ENCODE results near the gene RPL22.

The RPL22 gene

GRCh38 chr1:6142734-6143133, 56.7 kb downstream of the RPL22 start:
- no peak overlapping the region for H3K4me3 ChIP-seq (ENCODE audit: control insufficient read depth, low read depth, low read length)
- no peak for DNase-seq (ENCODE audit: low read depth)
- no peak for TF ChIP-seq CTCF (IDR thresholded peaks at IDR 0.05; ENCODE audit: control insufficient read depth, insufficient read depth, low read depth, low read length, missing control alignments)

- no peak for DNase-seq (ENCODE audit: low read depth)
- no peak overlapping the region for H3K4me3 ChIP-seq (ENCODE audit: control insufficient read depth, low read depth, low read length)
- no peak for TF ChIP-seq CTCF (IDR thresholded peaks at IDR 0.05; ENCODE audit: control insufficient read depth, insufficient read depth, low read depth, low read length, missing control alignments)
These were observed 57.3 kb downstream of the RPL22 start for GRCh38 chr1:6142036-6142621.

- H3K4me3 ChIP-seq (ENCODE audit: control insufficient read depth, low read depth, low read length), result no peak overlapping the region
- peak; percentile 23 for TF ChIP-seq CTCF (IDR thresholded peaks at IDR 0.05; ENCODE audit: control insufficient read depth, insufficient read depth, low read depth, low read length, missing control alignments)
- no peak for DNase-seq (ENCODE audit: low read depth)
These were observed 57.8 kb downstream of the RPL22 start for GRCh38 chr1:6141592-6141991.

DNA sequence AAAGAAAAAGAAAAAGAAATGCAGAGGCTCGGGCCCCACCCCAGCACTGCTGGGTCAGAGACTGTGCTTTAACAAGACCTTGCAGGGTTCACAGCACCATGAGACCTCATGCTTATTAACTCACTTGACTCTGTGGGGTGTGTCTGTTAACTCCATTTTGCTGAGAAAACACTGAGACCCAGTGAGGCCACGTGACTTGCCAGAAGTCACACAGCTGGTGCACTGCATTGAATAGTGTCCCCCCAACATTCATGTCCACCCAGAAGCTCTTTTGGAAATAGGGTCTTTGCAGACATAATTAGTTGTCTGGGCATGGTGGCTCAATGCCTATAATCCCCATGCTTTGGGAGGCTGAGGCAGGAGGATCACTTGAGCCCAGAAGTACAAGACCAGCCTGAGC, 59.0 kb downstream of the RPL22 start:
- no peak overlapping the region for H3K4me3 ChIP-seq (ENCODE audit: control insufficient read depth, low read depth, low read length)
- no peak for DNase-seq (ENCODE audit: low read depth)
- no peak for TF ChIP-seq CTCF (IDR thresholded peaks at IDR 0.05; ENCODE audit: control insufficient read depth, insufficient read depth, low read depth, low read length, missing control alignments)

DNA sequence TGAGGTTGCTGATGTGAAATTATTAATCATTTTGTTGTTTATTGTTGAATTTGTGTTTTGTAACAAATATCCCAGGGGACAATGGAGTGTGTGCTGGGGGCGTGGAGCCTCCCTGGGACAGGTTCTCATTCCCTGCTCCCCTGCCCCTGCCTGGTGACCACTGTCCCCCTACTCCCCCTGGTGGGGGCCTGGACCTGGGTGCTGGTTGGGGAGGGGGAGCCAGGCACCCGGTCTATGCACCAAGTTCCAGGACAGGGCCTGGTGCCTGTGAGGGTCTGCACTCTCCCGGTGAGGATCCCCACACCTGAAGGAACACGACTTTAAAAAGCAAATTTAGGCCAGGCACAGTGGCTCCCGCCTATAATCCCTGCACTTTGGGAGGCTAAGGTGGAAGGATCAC, 61.6 kb downstream of the RPL22 start:
- H3K4me3 ChIP-seq (ENCODE audit: control insufficient read depth, low read depth, low read length), result no peak overlapping the region
- no peak for TF ChIP-seq CTCF (IDR thresholded peaks at IDR 0.05; ENCODE audit: control insufficient read depth, insufficient read depth, low read depth, low read length, missing control alignments)
- DNase-seq (ENCODE audit: low read depth), result no peak

- DNase-seq (ENCODE audit: low read depth), result no peak
- no peak overlapping the region for H3K4me3 ChIP-seq (ENCODE audit: control insufficient read depth, low read depth, low read length)
- no peak for TF ChIP-seq CTCF (IDR thresholded peaks at IDR 0.05; ENCODE audit: control insufficient read depth, insufficient read depth, low read depth, low read length, missing control alignments)
These were observed 62.7 kb downstream of the RPL22 start for GRCh38 chr1:6136516-6137220.
